Tibial nerve (tissue), 4 donors: ENCODE measurements around the gene CRIP3. TPM values are rescaled to one million over a fixed set of nuclear protein-coding genes. Genes with fewer than 3 reads are reported as not detected.

Experiments used
- DNase-seq, 2 donors: peaks; one replicate each; pipeline ENCODE4 v3.0.0-alpha.2; 2019; ENCODE audit warnings: low spot score in 2 of 2
- H3K27ac ChIP-seq, 4 donors: fragments of 200-600 bp; sonication (generic) in 3 of 4; one replicate each; pipeline ENCODE4 v1.5.1; 2017 to 2019; ENCODE audit warnings: mild to moderate bottlenecking in 1 of 4
- H3K27me3 ChIP-seq, 2 donors: fragments of 200-600 bp; sonication (generic) in 1 of 2; one replicate each; pipeline versions ENCODE4 v1.5.1 to v1.6.0; 2017 to 2019
- H3K36me3 ChIP-seq, 3 donors: fragments of 200-600 bp; sonication (generic); one replicate each; pipeline ENCODE4 v1.5.1; 2018 to 2019
- H3K4me1 ChIP-seq, 4 donors: fragments of 200-600 bp; sonication (generic) in 3 of 4; one replicate each; pipeline ENCODE4 v1.5.1; 2017 to 2019
- H3K4me3 ChIP-seq, 4 donors: fragments of 200-600 bp; sonication (generic) in 3 of 4; one replicate each; pipeline ENCODE4 v1.5.1; 2017 to 2019; ENCODE audit warnings: mild to moderate bottlenecking in 1 of 4, moderate library complexity in 1 of 4
- H3K9me3 ChIP-seq, 4 donors: fragments of 200-600 bp; sonication (generic) in 3 of 4; one replicate each; pipeline ENCODE4 v1.5.1; 2017 to 2019
- EP300 ChIP-seq, 2 donors: sonication (generic); formaldehyde crosslinking; IDR thresholded peaks; one replicate each; pipeline ENCODE4 v1.6.1; 2017; ENCODE audit warnings: antibody characterized with exemption in 2 of 2, mild to moderate bottlenecking in 1 of 2
- POLR2A ChIP-seq, 2 donors: fragments of 450-650 bp; IDR thresholded peaks; one replicate each; pipeline ENCODE4 v1.6.1; 2017; ENCODE audit warnings: antibody characterized with exemption in 2 of 2, mild to moderate bottlenecking in 2 of 2, moderate library complexity in 2 of 2
- WGBS, 2 donors: methylation state at CpG; one replicate each; pipeline ENCODE4 v1.1.5; 2018; 5-methylcytosine and 5-hydroxymethylcytosine counted together
- total RNA-seq, 4 donors: library from RNA; depleted of rRNA; stranded (reverse); fragments of >200 nt; gene quantifications; one replicate each; pipeline ENCODE4 v1.1.0, GENCODE V29; 2016
- TF ChIP-seq, protein P1 (sequence below), 5 experiments: fragments of 200-600 bp in 3 of 5; fragments of 450-650 bp in 2 of 5; sonication (generic) in 3 of 5; IDR thresholded peaks; one replicate each; pipeline ENCODE4 v1.5.1; 2016 to 2019; ENCODE audit warnings: antibody characterized with exemption in 5 of 5, mild to moderate bottlenecking in 3 of 5, moderate library complexity in 2 of 5

The CRIP3 gene
- total RNA-seq, 4 donors from 2014 or later = 5.2 to 12.7 (median 6.1) TPM; not detected in 1

DNA sequence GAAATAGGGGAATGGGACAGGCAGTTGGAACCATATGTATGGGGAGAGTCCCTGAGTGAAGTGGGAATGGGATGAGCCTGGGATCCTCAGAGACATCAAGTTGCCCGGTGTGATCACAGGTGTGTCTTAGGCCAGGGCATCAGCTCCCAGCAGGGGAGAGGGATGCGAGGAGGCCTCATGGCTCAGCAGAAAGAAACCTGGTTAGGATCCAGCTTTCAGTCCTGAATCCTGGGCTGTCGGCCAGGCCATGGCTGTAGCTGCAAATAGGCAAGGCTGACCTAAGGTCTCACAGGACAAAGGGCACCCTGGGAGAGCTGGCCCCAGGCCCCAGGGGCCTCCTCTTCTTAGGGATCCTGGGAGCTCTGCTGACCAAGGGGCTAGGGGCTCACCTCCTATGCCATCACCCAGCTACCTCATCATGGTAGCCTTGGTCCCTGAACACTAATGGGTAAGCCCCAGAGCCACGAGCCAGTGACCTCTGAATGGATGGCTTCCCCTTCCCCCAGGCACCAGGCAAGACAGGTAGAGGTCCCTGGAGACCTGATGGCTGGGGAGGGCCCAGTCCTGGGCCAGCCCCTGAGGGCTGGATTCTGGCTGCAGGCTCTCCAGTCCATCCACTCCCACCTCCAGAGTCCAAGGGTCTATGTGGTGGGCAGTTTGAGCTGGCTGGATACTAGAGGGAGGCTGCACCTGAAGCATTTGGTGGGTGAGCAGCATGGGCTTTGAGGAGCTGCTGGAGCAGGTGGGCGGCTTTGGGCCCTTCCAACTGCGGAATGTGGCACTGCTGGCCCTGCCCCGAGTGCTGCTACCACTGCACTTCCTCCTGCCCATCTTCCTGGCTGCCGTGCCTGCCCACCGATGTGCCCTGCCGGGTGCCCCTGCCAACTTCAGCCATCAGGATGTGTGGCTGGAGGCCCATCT lies 10.7 kb downstream of the CRIP3 start, which contains the start of gene SLC22A7:
Gene SLC22A7, plus strand, starts transcription at position 617 of the 921 bp plus-strand sequence. Its CDS starts 99 bp downstream, at position 716.
- H3K36me3 ChIP-seq = no peaks in the 10 kb centered on the region
- no peaks in the 10 kb centered on the region for H3K4me1 ChIP-seq
- peaks cover 0 to 25% of the 10 kb centered on the region in 2 donors for H3K27me3 ChIP-seq
- 53 to 60% methylated on average over 6 to 9 of the region's 10 CpGs for WGBS, 2 donors
- H3K4me3 ChIP-seq = no peak within 1 kb of the TSS
- no peak for DNase-seq
- H3K27ac ChIP-seq = no peak within 1 kb of the TSS
- TF ChIP-seq POLR2A (IDR thresholded peaks at IDR 0.05) (no peak), EP300 (IDR thresholded peaks at IDR 0.05) (no peak)
- TF ChIP-seq, protein P1, sequence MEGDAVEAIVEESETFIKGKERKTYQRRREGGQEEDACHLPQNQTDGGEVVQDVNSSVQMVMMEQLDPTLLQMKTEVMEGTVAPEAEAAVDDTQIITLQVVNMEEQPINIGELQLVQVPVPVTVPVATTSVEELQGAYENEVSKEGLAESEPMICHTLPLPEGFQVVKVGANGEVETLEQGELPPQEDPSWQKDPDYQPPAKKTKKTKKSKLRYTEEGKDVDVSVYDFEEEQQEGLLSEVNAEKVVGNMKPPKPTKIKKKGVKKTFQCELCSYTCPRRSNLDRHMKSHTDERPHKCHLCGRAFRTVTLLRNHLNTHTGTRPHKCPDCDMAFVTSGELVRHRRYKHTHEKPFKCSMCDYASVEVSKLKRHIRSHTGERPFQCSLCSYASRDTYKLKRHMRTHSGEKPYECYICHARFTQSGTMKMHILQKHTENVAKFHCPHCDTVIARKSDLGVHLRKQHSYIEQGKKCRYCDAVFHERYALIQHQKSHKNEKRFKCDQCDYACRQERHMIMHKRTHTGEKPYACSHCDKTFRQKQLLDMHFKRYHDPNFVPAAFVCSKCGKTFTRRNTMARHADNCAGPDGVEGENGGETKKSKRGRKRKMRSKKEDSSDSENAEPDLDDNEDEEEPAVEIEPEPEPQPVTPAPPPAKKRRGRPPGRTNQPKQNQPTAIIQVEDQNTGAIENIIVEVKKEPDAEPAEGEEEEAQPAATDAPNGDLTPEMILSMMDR (IDR thresholded peaks at IDR 0.05) = no peak
- H3K9me3 ChIP-seq = no peaks in the 10 kb centered on the region

DNA sequence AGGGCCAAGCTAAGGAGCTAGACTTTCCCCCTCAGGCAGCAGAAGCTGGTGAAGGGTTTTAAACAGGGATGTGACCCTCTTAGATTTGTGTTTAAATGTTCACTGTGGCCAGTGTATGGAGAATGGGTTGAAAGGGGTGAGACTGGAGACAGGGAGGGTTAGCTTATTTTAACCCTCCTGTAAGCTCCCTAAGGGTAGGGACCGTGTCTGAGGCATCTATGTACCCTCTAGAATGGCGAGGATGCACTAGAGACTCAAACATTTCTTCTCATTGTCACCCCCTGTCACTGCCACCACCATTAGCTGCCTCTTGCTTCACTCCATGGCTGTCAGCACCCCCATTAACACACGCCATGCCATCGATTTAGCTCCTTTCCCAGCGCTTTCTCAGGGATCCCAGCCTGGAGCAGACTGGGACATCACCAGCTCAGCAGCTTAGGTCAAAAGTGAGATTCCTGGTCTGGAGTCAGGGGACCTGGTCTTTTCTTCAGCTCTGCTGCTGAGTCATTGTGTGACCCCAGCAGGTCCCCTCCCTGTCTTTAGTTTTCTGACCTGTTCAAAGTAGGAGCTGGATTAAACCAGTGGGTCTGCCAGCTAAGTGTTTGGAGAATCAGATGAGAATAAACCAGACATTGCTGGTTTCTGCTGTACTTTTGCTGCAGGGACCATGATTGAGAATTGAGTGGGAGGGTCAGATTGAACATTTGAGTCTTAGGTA lies 11.7 kb downstream of the CRIP3 start:
- DNase-seq = no peak
- Histone ChIP-seq H3K4me1 (no peaks in the 10 kb centered on the region), H3K9me3 (no peaks in the 10 kb centered on the region), H3K27me3 (peaks cover 0 to 25% of the 10 kb centered on the region in 2 donors), H3K36me3 (no peaks in the 10 kb centered on the region), H3K27ac (no peak overlapping the region), H3K4me3 (no peak overlapping the region)
- TF ChIP-seq, protein P1 (IDR thresholded peaks at IDR 0.05) = no peak
- TF ChIP-seq POLR2A (IDR thresholded peaks at IDR 0.05) (no peak), EP300 (IDR thresholded peaks at IDR 0.05) (no peak)
- WGBS, 2 donors = 82 to 88% methylated on average over 5 of the region's 5 CpGs

DNA sequence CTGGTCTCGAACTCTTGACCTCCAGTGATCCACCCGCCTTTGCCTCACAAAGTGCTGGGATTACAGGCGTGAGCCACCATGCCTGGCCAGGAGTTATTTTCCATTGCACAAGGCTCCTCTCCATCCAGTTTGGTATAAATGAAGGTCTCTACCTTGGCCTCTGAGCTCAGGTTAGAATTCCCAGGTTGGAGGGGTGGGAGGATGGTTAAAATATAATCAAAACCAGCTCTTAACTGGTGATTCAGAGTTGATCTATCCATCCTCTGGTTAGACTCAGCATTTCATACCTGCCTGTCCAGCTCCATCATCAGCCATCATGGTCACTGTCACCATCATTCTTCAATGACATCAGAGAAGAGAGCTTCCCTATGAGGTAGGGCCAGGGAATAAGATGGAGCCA lies 13.2 kb downstream of the CRIP3 start:
- H3K9me3 ChIP-seq = no peaks in the 10 kb centered on the region
- no peaks in the 10 kb centered on the region for H3K4me1 ChIP-seq
- H3K27me3 ChIP-seq = peaks cover 0 to 25% of the 10 kb centered on the region in 2 donors
- TF ChIP-seq, protein P1 (IDR thresholded peaks at IDR 0.05) = no peak
- TF ChIP-seq EP300 (IDR thresholded peaks at IDR 0.05) (no peak), POLR2A (IDR thresholded peaks at IDR 0.05) (no peak)
- no peak overlapping the region for H3K4me3 ChIP-seq
- no peaks in the 10 kb centered on the region for H3K36me3 ChIP-seq
- no peak overlapping the region for H3K27ac ChIP-seq
- WGBS, 2 donors = 87 to 89% methylated on average over 3 of the region's 3 CpGs
- DNase-seq = no peak

DNA sequence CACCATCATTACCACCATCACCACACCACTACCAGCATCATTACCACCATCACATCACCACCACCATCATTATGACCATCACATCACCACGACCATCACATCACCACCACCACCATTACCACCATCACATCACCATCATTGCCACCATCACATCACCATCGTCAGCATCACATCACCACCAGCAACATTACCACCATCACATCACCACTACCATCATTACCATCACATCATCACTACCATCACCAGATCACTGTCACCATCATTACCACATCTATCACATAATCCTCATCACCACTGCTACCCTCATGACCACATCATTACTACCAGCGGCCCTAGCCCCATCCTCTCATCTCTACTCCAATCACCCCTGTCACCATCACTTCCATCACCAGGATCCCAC lies 14.1 kb downstream of the CRIP3 start:
- Histone ChIP-seq H3K27ac (no peak overlapping the region), H3K36me3 (no peaks in the 10 kb centered on the region), H3K4me3 (no peak overlapping the region), H3K9me3 (no peaks in the 10 kb centered on the region), H3K27me3 (peaks cover 0 to 21% of the 10 kb centered on the region in 2 donors), H3K4me1 (no peaks in the 10 kb centered on the region)
- WGBS, 2 donors = 83 to 89% methylated on average over 3 of the region's 3 CpGs
- TF ChIP-seq, protein P1 (IDR thresholded peaks at IDR 0.05) = no peak
- no peak for TF ChIP-seq POLR2A (IDR thresholded peaks at IDR 0.05)
- TF ChIP-seq EP300 (IDR thresholded peaks at IDR 0.05) = no peak
- no peak for DNase-seq

DNA sequence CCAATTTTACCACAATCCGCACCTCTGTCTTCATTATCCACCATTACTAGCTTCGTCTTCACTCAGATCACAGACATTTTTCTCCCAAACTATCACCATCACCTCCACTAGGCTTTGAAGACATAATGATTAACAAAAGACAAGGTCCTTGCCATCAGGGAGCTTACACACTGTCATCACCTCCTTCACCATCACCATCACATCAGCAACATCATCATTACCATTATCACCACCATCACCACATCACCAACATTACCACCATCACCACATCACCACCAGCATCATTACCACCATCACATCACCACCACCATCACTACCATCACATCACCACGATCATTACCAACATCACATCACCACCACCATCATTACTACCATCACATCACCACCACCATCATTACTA lies 14.9 kb downstream of the CRIP3 start:
- H3K4me1 ChIP-seq = no peaks in the 10 kb centered on the region
- TF ChIP-seq, protein P1 (IDR thresholded peaks at IDR 0.05) = no peak
- TF ChIP-seq EP300 (IDR thresholded peaks at IDR 0.05) (no peak), POLR2A (IDR thresholded peaks at IDR 0.05) (no peak)
- WGBS, 2 donors = 93 to 95% methylated on average over 3 of the region's 3 CpGs
- no peak overlapping the region for H3K27ac ChIP-seq
- H3K9me3 ChIP-seq = no peaks in the 10 kb centered on the region
- no peak for DNase-seq
- H3K4me3 ChIP-seq = no peak overlapping the region
- H3K27me3 ChIP-seq = peaks cover 0 to 13% of the 10 kb centered on the region in 2 donors
- no peaks in the 10 kb centered on the region for H3K36me3 ChIP-seq
